ENCODE data around the gene LRRC41. TPM values are rescaled to one million over a fixed set of nuclear protein-coding genes. Genes with fewer than 3 reads are reported as not detected.
"Not testable (repeated sequence)": the region's sequence is repeated elsewhere in the genome, so short reads cannot be mapped to it uniquely, and the experiment has no call there.

LRRC41 gene
- total and polyA plus RNA-seq, 12 donors, result 15.4 to 52.5 (median 41.7) TPM

DNA sequence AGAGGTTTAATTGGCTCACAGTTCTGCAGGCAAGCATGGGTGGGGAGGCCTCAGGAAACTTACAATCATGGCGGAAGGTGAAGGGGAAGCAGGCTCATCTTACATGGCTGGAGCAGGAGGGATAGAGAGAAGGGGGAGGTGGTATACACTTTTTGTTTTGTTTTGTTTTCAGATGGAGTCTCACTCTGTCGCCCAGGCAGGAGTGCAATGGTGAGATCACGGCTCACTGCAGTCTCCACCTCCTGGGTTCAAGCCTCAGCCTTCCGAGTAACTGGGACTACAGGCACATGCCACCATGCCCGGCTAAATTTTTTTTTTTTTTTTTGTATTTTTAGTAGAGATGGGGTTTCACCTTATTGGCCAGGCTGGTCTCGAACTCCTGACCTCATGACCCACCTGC, 18.8 kb upstream of the LRRC41 start:
- H3K9me3 ChIP-seq; intact Hi-C loops (cut with DNase I); DNase-seq; H3K27me3 ChIP-seq; H3K4me3 ChIP-seq; ATAC-seq; H3K27ac ChIP-seq; H3K4me1 ChIP-seq: not testable (repeated sequence)
- peaks cover 0 to 16% (median 6%) of the 10 kb centered on the region in 9 donors for H3K36me3 ChIP-seq
- WGBS, 2 donors, result 92 to 95% methylated on average over 6 of the region's 6 CpGs

DNA sequence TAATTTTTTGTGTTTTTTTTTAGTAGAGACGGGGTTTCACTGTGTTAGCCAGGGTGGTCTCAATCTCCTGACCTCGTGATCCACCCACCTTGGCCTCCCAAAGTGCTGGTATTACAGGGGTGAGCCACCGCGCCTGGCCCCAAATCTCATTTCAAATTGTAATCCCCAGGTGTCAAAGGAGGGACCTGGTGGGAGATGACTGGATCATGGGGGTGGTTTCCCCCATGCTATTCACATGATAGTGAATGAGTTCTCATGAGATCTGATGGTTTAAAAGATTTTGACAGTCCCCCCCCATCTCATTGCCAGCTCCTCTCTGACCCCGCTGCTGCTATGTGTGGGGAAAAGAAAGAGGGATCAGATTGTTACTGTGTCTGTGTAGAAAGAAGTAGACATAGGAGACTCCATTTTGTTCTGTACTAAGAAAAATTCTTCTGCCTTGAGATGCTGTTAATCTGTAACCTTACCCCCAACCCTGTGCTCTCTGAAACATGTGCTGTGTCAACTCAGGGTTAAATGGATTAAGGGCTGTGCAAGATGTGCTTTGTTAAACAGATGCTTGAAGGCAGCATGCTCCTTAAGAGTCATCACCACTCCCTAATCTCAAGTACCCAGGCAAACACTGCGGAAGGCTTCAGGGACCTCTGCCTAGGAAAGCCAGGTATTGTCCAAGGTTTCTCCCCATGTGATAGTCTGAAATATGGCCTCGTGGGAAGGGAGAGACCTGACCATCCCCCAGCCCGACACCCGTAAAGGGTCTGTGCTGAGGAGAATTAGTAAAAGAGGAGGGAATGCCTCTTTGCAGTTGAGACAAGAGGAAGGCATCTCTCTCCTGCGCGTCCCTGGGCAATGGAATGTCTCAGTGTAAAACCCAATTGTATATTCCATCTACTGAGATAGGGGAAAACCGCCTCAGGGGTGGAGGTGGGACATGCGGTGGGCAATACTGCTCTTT, 16.8 kb upstream of the LRRC41 start:
- H3K4me3 ChIP-seq; intact Hi-C loops (cut with DNase I); ATAC-seq; DNase-seq; H3K4me1 ChIP-seq; H3K9me3 ChIP-seq; H3K27ac ChIP-seq; H3K27me3 ChIP-seq: not testable (repeated sequence)
- peaks cover 0 to 36% (median 22%) of the 10 kb centered on the region in 9 donors for H3K36me3 ChIP-seq
- WGBS, 2 donors, result 83 to 85% methylated on average over 11 to 12 of the region's 13 CpGs

DNA sequence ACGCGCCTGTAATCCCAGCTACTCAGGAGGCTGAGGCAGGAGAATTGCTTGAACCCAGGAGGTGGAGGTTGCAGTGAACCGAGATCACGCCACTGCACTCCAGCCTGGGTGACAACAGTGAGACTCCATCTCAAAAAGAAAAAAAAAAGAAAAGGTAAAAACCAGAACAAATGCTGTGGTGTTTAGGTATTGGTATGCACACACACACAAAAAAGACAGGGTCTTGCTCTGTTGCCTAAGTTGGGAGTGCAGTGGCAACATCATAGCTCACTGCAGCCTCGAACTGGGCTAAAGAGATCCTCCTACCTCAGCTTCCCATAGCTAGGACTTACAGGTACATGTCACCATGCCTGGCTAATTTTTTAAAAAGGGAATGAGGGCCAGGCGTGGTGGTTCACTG, 15.9 kb upstream of the LRRC41 start:
- H3K27ac ChIP-seq; DNase-seq; H3K27me3 ChIP-seq; H3K4me1 ChIP-seq; intact Hi-C loops (cut with DNase I); H3K4me3 ChIP-seq; H3K9me3 ChIP-seq: not testable (repeated sequence)
- H3K36me3 ChIP-seq, result peaks cover 0 to 45% (median 30%) of the 10 kb centered on the region in 9 donors
- WGBS, 2 donors, result 92% methylated on average over 6 of the region's 6 CpGs
- peak in 1 of 8 donors; percentile 11 for ATAC-seq

DNA sequence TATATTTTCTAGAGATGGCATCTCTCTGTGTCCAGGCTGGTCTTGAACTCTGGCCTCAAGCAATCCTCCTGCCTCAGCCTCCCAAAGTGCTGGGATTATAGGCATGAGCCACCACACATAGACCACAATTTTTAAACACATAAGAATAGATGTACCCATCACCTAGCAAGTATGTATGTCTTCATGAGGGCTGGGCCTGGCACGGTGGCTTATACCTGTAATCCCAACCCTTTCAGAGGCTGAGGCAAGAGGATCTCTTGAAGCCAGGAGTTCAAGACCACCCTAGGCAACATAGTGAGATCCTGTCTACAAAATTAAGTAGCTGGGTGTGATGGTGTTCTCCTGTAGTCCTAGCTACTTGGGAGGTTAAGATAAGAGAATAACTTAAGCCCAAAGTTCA, 13.9 kb upstream of the LRRC41 start:
- intact Hi-C loops (cut with DNase I), result no loop called here
- peaks cover 7 to 65% (median 49%) of the 10 kb centered on the region in 9 donors for H3K36me3 ChIP-seq
- 96 to 97% methylated on average over 1 of the region's 1 CpG for WGBS, 2 donors
- no peaks in the 10 kb centered on the region for H3K9me3 ChIP-seq
- no peak overlapping the region for H3K4me3 ChIP-seq
- TF ChIP-seq, protein P1, sequence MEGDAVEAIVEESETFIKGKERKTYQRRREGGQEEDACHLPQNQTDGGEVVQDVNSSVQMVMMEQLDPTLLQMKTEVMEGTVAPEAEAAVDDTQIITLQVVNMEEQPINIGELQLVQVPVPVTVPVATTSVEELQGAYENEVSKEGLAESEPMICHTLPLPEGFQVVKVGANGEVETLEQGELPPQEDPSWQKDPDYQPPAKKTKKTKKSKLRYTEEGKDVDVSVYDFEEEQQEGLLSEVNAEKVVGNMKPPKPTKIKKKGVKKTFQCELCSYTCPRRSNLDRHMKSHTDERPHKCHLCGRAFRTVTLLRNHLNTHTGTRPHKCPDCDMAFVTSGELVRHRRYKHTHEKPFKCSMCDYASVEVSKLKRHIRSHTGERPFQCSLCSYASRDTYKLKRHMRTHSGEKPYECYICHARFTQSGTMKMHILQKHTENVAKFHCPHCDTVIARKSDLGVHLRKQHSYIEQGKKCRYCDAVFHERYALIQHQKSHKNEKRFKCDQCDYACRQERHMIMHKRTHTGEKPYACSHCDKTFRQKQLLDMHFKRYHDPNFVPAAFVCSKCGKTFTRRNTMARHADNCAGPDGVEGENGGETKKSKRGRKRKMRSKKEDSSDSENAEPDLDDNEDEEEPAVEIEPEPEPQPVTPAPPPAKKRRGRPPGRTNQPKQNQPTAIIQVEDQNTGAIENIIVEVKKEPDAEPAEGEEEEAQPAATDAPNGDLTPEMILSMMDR (IDR thresholded peaks at IDR 0.05), result no peak
- H3K27me3 ChIP-seq, result no peaks in the 10 kb centered on the region
- DNase-seq (no peak), ATAC-seq (peak in 1 of 8 donors; percentile 2)
- no peak overlapping the region for H3K27ac ChIP-seq
- no peaks in the 10 kb centered on the region for H3K4me1 ChIP-seq

DNA sequence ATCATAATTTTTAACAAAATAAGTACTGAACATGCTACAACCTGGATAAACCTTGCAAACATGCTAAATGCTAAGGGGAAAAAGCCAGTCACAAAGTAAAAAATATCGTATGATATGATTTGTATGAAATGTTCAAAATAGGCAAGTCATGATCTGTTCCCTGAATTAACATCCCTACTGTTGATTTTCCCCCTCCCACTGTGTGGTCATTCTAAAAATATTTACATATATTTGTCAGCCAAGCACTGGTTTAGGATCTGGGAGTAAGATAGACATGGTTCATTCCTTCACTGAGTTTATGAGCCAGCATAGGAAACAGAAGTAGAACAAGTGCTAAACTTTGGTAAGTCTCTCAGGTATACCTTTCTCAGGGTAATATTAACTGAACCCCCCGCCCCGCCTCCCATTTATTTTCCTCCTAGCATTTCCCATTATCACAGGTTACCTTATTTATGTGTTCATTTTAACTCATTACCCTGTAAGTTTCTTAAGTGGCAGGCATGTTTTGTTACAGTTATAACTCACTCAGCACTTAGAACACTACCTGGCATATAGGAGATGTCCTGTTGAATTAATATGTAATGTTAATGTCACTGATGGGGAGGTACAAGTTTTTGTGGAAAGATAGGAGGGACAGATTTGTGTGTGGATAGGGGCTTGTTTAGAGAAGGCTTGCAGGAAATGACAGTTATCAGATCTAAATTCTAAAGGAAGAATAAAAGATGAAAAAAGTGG, 12.4 kb upstream of the LRRC41 start:
- ATAC-seq (peak in 1 of 8 donors; percentile 14), DNase-seq (no peak)
- Histone ChIP-seq H3K27ac (no peak overlapping the region), H3K36me3 (peaks cover 7 to 80% (median 61%) of the 10 kb centered on the region in 9 donors), H3K4me3 (no peak overlapping the region), H3K9me3 (no peaks in the 10 kb centered on the region), H3K4me1 (no peaks in the 10 kb centered on the region), H3K27me3 (no peaks in the 10 kb centered on the region)
- TF ChIP-seq, protein P1 (IDR thresholded peaks at IDR 0.05), result no peak
- 87 to 88% methylated on average over 3 of the region's 3 CpGs for WGBS, 2 donors
- intact Hi-C loops (cut with DNase I), result no loop called here
